Stomach (tissue), 9 donors: ENCODE data around the gene TFEC. TPM values are rescaled to one million over a fixed set of nuclear protein-coding genes. Genes with fewer than 3 reads are reported as not detected.

Source experiments
- DNase-seq, 2 donors: peaks; one replicate each; pipeline versions ENCODE4 v3.0.0 to v3.0.0-alpha.2; 2013 to 2019
- H3K27ac ChIP-seq, 5 donors: fragments of 200-600 bp in 4 of 5; sonication (generic) in 4 of 5; one replicate each; pipeline ENCODE4 v1.5.1; 2013 to 2019; ENCODE audit warnings: mild to moderate bottlenecking in 1 of 5, moderate library complexity in 1 of 5
- H3K27me3 ChIP-seq, 3 donors: fragments of 200-600 bp; sonication (generic); one replicate each; pipeline ENCODE4 v1.5.1; 2017 to 2019; ENCODE audit warnings: mixed run types in 1 of 3
- H3K36me3 ChIP-seq, 4 donors: fragments of 200-600 bp; sonication (generic); 1 replicate in 3 of 4; 2 replicates in 1 of 4; pipeline ENCODE4 v1.5.1; 2016 to 2019
- H3K4me1 ChIP-seq, 4 donors: fragments of 200-600 bp; sonication (generic); one replicate each; pipeline ENCODE4 v1.5.1; 2016 to 2019
- H3K4me3 ChIP-seq, 4 donors: fragments of 200-600 bp; sonication (generic) in 3 of 4; one replicate each; pipeline ENCODE4 v1.5.1; 2016 to 2019; ENCODE audit warnings: mild to moderate bottlenecking in 1 of 4
- H3K9me3 ChIP-seq, 4 donors: fragments of 200-600 bp; sonication (generic); one replicate each; pipeline ENCODE4 v1.5.1; 2016 to 2019
- CTCF ChIP-seq, 7 experiments: fragments of 450-650 bp in 4 of 7; fragments of 200-600 bp in 3 of 7; sonication (generic) in 3 of 7; IDR thresholded peaks; one replicate each; pipeline ENCODE4 v1.5.1; 2016 to 2019; ENCODE audit warnings: antibody characterized with exemption in 7 of 7, control low read depth in 2 of 7, mild to moderate bottlenecking in 1 of 7
- EP300 ChIP-seq: sonication (generic); formaldehyde crosslinking; IDR thresholded peaks from one replicate; pipeline ENCODE4 v1.6.1; 2017; ENCODE audit warnings: antibody characterized with exemption
- POLR2A ChIP-seq, 4 donors: fragments of 450-650 bp; IDR thresholded peaks; one replicate each; pipeline ENCODE4 v1.6.1; 2016; ENCODE audit warnings: antibody characterized with exemption in 4 of 4, control low read depth in 2 of 4, mild to moderate bottlenecking in 1 of 4, moderate library complexity in 1 of 4
- POLR2AphosphoS5 ChIP-seq, 3 donors: sonication (generic); formaldehyde crosslinking; IDR thresholded peaks; one replicate each; pipeline ENCODE4 v1.6.1; 2016; ENCODE audit warnings: antibody characterized with exemption in 3 of 3
- WGBS, 5 donors: extraction: QIAGEN DNeasy Blood & Tissue Kit in 3 of 5; methylation state at CpG; one replicate each; pipeline versions ENCODE4 v1.1.5 to v1.1.7; 2013 to 2018; 5-methylcytosine and 5-hydroxymethylcytosine counted together
- intact Hi-C: fragments of 100-400 bp; cut with DNase I; formaldehyde crosslinking; loops from one replicate; pipeline ENCODE4 v1.15.1; 2023; ENCODE audit warnings: low total_unique reads
- polyA plus RNA-seq, 3 donors: library from polyadenylated mRNA; stranded (reverse); fragments of 200-250 nt; gene quantifications; one replicate each; pipeline ENCODE4 v1.2.3, GENCODE V29; 2013
- total RNA-seq, 5 donors: library from RNA; depleted of rRNA; stranded (reverse); fragments of >200 nt; gene quantifications; one replicate each; pipeline versions ENCODE4 v1.1.0 to v1.2.3, GENCODE V29; 2014 to 2016
- donor health status: healthy with polysubstance abuse.
- donor health status: Bipolar disorder and iron deficiency.
- donor health status: healthy.

Gene TFEC
- total and polyA plus RNA-seq, 8 donors = 0.25 to 28.4 (median 1.1) TPM

DNA sequence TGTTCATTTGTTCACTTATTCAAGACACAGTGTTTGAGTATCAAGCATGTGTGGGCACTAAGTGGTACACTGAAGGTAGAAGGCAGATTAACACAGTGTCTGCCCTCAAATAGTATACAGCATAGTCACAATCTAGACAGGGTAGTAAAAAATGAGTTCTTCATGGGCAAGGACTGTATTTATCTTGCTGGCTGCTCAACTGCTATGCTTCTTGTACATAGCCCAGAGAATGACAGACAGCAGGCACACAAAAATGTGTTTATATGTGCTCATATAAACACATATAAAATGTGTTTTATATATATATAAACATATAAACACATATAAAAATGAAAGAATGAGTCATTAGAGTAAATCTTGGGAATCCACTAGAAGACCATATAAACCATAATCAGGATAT is 43.1 kb downstream of the TFEC start:
- intact Hi-C loops = no loop called here
- DNase-seq = no peak
- Histone ChIP-seq H3K36me3 (no peaks in the 10 kb centered on the region), H3K27ac (no peak overlapping the region), H3K4me1 (no peaks in the 10 kb centered on the region), H3K27me3 (no peaks in the 10 kb centered on the region), H3K4me3 (no peak overlapping the region), H3K9me3 (no peaks in the 10 kb centered on the region)
- TF ChIP-seq POLR2A (IDR thresholded peaks at IDR 0.05) (no peak), POLR2AphosphoS5 (IDR thresholded peaks at IDR 0.05) (no peak), CTCF (IDR thresholded peaks at IDR 0.05) (no peak), EP300 (no peak)

DNA sequence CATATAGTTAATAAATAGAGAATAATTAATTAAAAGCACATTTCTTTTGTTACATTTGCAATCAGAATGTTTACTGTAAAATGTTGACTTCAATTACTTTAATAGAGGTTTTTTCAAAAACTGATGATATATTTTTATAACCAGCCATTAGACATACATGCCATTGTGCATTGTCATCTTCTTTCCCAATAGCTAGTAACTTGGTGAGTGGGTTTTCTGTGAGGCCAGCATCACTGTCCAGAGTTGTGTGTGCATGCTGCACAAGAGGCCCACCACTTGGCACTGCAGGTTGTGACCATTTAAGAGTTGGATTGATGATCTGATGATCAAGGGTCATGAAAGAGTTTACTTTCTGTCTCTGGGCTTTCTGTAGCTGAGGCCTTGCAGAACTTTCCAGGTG is 46.5 kb downstream of the TFEC start:
- H3K4me1 ChIP-seq = no peaks in the 10 kb centered on the region
- H3K9me3 ChIP-seq = no peaks in the 10 kb centered on the region
- H3K4me3 ChIP-seq = no peak overlapping the region
- no peaks in the 10 kb centered on the region for H3K36me3 ChIP-seq
- intact Hi-C loops = no loop called here
- no peaks in the 10 kb centered on the region for H3K27me3 ChIP-seq
- DNase-seq = no peak
- TF ChIP-seq CTCF (IDR thresholded peaks at IDR 0.05) (no peak), POLR2AphosphoS5 (IDR thresholded peaks at IDR 0.05) (no peak), EP300 (no peak), POLR2A (IDR thresholded peaks at IDR 0.05) (no peak)
- no peak overlapping the region for H3K27ac ChIP-seq

DNA sequence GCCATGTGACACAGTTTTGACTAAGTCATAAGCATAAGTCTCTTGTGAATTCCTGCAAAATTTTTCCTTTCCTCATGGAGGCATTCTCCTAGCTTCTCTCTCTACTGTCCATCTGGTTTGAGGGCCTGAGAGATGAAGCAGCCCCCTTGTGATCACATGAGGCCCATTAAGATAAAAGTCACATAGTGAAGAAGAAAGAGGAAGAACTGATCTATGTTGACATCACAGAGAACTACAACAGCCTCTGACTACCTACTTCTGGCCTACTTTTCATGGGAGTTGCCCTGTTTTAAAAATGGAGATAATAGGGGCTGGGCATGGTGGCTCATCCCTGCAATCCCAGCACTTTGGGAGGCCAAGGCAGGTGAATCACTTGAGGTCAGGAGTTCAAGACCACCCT is 50.4 kb downstream of the TFEC start:
- intact Hi-C loops = no loop called here
- DNase-seq = no peak

GRCh38 chr7:115976651-115977050 is 53.9 kb downstream of the TFEC start:
- H3K4me3 ChIP-seq = no peak overlapping the region
- H3K9me3 ChIP-seq = no peaks in the 10 kb centered on the region
- intact Hi-C loops = no loop called here
- no peak for DNase-seq
- no peak overlapping the region for H3K27ac ChIP-seq
- H3K36me3 ChIP-seq = no peaks in the 10 kb centered on the region
- TF ChIP-seq POLR2AphosphoS5 (IDR thresholded peaks at IDR 0.05) (no peak), CTCF (IDR thresholded peaks at IDR 0.05) (no peak), POLR2A (IDR thresholded peaks at IDR 0.05) (no peak), EP300 (no peak)
- H3K4me1 ChIP-seq = no peaks in the 10 kb centered on the region
- WGBS, 5 donors = 69 to 84% (median 71%) methylated on average over 3 of the region's 3 CpGs
- no peaks in the 10 kb centered on the region for H3K27me3 ChIP-seq

More for the DNA sequence above, 50.4 kb downstream of the TFEC start:
- Histone ChIP-seq H3K27me3 (no peaks in the 10 kb centered on the region), H3K4me3 (no peak overlapping the region), H3K4me1 (no peaks in the 10 kb centered on the region), H3K36me3 (no peaks in the 10 kb centered on the region), H3K27ac (no peak overlapping the region), H3K9me3 (no peaks in the 10 kb centered on the region)
- TF ChIP-seq EP300 (no peak), POLR2A (IDR thresholded peaks at IDR 0.05) (no peak), CTCF (IDR thresholded peaks at IDR 0.05) (no peak), POLR2AphosphoS5 (IDR thresholded peaks at IDR 0.05) (no peak)

GRCh38 chr7:115975766-115976165 is 54.8 kb downstream of the TFEC start:
- Histone ChIP-seq H3K27ac (no peak overlapping the region), H3K36me3 (no peaks in the 10 kb centered on the region), H3K27me3 (no peaks in the 10 kb centered on the region), H3K4me3 (no peak overlapping the region), H3K9me3 (no peaks in the 10 kb centered on the region), H3K4me1 (no peaks in the 10 kb centered on the region)
- TF ChIP-seq POLR2AphosphoS5 (IDR thresholded peaks at IDR 0.05) (no peak), CTCF (IDR thresholded peaks at IDR 0.05) (no peak), POLR2A (IDR thresholded peaks at IDR 0.05) (no peak), EP300 (no peak)
- intact Hi-C loops = no loop called here
- 72 to 78% (median 74%) methylated on average over 5 of the region's 5 CpGs for WGBS, 5 donors
- no peak for DNase-seq
